ENCODE measurements around the gene L1TD1.

L1TD1 gene

DNA sequence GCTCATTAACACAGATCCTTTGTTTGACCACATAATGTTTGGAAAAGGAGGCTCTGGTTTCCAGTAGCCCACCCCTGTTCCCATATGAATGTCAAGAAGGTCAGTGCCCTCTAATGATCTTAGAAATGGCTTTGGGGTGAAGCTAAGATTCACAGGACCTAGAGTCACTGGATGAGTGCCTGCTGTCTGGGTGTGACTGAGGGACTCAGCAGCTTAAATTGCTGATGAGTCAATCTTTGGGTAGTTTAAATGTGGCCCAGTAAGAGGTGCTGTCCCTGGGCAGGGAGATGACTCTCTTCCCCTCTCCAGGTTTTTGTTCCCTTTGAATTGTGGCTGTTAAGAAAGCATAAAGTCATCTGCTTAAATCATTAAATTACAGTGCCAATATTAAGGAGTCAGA, 50.6 kb downstream of the L1TD1 start:
- Histone ChIP-seq H3K27me3 (no peaks in the 10 kb centered on the region), H3K36me3 (no peaks in the 10 kb centered on the region), H3K4me3 (ENCODE audit: low read depth, low read length) (no peak overlapping the region), H3K9me3 (no peaks in the 10 kb centered on the region), H3K4me1 (no peaks in the 10 kb centered on the region; the same call in 1 of the 2 replicates)
- TF ChIP-seq, protein P1, sequence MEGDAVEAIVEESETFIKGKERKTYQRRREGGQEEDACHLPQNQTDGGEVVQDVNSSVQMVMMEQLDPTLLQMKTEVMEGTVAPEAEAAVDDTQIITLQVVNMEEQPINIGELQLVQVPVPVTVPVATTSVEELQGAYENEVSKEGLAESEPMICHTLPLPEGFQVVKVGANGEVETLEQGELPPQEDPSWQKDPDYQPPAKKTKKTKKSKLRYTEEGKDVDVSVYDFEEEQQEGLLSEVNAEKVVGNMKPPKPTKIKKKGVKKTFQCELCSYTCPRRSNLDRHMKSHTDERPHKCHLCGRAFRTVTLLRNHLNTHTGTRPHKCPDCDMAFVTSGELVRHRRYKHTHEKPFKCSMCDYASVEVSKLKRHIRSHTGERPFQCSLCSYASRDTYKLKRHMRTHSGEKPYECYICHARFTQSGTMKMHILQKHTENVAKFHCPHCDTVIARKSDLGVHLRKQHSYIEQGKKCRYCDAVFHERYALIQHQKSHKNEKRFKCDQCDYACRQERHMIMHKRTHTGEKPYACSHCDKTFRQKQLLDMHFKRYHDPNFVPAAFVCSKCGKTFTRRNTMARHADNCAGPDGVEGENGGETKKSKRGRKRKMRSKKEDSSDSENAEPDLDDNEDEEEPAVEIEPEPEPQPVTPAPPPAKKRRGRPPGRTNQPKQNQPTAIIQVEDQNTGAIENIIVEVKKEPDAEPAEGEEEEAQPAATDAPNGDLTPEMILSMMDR (IDR thresholded peaks at IDR 0.05; ENCODE audit: low read depth, low read length), result no peak
- DNase-seq, result no peak

DNA sequence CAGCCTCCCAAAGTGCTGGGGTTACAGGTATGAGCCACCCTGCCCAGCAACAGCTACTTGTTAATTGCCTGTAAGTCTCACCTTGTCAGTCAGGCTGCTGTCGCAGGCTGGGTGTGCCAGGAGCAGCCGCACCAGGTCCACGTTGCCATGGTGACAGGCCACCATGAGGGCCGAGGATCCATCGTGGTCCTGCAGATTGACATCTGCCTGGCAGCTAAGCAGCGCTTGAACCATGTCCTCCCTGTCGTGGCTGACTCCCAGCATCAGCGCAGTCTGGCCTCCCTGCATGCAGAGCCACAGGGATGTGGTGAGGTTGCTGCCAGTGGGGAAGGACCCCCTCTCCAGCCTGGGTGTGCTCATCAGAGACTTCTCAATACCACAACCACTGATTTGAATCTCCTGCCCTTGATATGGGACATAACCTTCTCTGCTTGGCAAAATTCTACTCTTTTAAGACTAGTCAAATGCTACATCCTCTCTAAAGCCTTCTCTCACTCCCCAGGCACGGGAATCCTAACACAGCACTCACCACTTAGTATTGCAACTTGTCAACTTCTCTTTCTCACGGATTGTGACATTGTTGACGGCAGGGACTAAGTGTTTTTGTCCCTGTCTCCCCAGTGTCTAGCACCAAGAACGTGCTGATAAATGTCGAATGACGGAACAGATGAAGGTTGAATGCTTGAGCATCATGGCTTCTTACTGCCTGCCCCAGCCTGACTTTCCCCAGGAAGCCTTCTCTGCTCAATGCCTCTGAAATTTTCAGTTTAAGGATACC, 52.9 kb downstream of the L1TD1 start:
- Histone ChIP-seq H3K27me3 (no peaks in the 10 kb centered on the region), H3K4me1 (no peaks in the 10 kb centered on the region; the same call in 1 of the 2 replicates), H3K4me3 (ENCODE audit: low read depth, low read length) (no peak overlapping the region), H3K36me3 (no peaks in the 10 kb centered on the region), H3K9me3 (no peaks in the 10 kb centered on the region)
- DNase-seq, result peak; percentile 76
- TF ChIP-seq, protein P1 (IDR thresholded peaks at IDR 0.05; ENCODE audit: low read depth, low read length), result no peak

DNA sequence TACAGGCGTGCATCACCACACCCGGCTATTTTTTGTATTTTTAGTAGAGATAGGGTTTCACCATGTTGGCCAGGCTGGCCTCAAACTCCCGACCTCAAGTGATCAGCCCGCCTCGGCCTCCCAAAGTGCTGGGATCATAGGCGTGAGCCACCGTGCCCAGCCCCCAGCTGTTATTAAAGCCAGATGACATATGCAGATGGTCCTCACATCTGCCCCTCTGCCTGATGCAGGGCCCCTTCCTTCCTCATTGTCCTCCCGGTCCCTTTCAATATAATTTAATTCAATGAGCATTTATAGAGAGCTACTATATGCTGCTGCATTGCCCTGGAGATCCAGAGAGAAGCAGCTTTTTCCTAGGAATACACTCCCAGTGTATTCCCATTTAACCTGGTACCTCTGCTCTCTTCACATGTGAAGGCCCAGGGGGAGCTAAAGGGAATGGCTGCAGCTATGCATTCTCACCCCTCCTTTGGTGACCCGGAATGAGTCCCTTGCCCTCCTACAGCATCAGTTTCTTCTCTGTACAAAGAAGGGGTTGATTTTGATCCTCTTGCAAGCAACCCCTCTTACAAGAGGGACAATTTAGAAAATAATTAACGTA, 55.6 kb downstream of the L1TD1 start:
- TF ChIP-seq, protein P1 (IDR thresholded peaks at IDR 0.05; ENCODE audit: low read depth, low read length), result no peak
- no peaks in the 10 kb centered on the region for H3K9me3 ChIP-seq
- H3K27me3 ChIP-seq, result no peaks in the 10 kb centered on the region
- peak; percentile 53 for DNase-seq
- H3K4me1 ChIP-seq, result no peaks in the 10 kb centered on the region; the same call in 1 of the 2 replicates
- no peak overlapping the region for H3K4me3 ChIP-seq (ENCODE audit: low read depth, low read length)
- no peaks in the 10 kb centered on the region for H3K36me3 ChIP-seq

DNA sequence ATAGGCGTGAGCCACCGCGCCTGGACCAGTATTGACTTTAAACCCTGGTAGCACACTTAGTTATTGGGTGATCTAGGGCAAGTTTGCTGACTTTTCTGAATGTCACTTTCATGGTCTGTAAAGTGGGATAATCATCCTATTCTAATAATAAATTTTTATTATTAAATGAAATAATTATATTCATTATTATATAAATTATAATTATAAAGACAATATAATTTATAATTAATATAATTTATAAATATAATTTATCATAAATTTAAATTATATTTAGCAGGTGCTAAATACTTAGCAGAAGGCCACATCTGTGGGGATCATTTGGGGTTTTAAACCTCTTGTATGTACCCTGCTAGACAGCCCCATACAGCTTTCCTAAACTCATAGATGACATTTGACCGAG, 64.9 kb downstream of the L1TD1 start:
- no peaks in the 10 kb centered on the region for H3K4me1 ChIP-seq
- H3K4me3 ChIP-seq (ENCODE audit: low read depth, low read length), result no peak overlapping the region
- no peaks in the 10 kb centered on the region for H3K36me3 ChIP-seq
- DNase-seq, result no peak
- TF ChIP-seq, protein P1 (IDR thresholded peaks at IDR 0.05; ENCODE audit: low read depth, low read length), result no peak
- no peaks in the 10 kb centered on the region for H3K9me3 ChIP-seq
- H3K27me3 ChIP-seq, result no peaks in the 10 kb centered on the region

DNA sequence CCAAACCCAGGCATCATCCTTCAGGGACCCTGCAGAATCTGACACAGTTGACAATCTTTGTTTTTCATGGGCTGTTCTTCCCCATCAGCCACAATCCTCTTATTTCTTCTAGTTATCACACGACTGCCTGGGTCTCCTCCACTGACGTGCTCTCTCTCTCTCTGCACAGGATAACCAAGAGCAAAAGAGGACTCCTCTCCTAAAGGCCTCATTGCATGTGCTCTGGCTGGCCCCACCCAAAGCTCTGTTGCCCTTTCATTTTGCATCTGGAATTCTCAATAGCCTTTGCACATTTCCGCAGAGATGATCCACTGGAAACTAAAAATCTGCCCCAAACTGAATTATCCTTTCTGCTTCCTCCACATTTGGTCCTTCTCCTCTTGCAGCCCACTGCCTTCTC, 66.0 kb downstream of the L1TD1 start:
- no peaks in the 10 kb centered on the region for H3K9me3 ChIP-seq
- H3K36me3 ChIP-seq, result no peaks in the 10 kb centered on the region
- H3K4me3 ChIP-seq (ENCODE audit: low read depth, low read length), result no peak overlapping the region
- no peak for DNase-seq
- no peaks in the 10 kb centered on the region for H3K4me1 ChIP-seq
- H3K27me3 ChIP-seq, result no peaks in the 10 kb centered on the region
- TF ChIP-seq, protein P1 (IDR thresholded peaks at IDR 0.05; ENCODE audit: low read depth, low read length), result no peak

Data from BE2C (cell line).